Upper lobe of left lung (tissue), 6 donors: ENCODE measurements around the gene ECE1. TPM values are rescaled to one million over a fixed set of nuclear protein-coding genes. Genes with fewer than 3 reads are reported as not detected.

Experiments used
- ATAC-seq, 2 donors: fragments of 200-7000 bp; cut with Tn5 transposase; one replicate each; pipeline ENCODE4 v1.9.1; 2022; ENCODE audit warnings: mild to moderate bottlenecking in 2 of 2, moderate library complexity in 2 of 2; ENCODE audit not compliant: low FRiP score in 2 of 2
- DNase-seq, 2 donors: peaks; one replicate each; pipeline ENCODE4 v3.0.0-alpha.2; 2019 to 2020
- H3K27ac ChIP-seq, 4 donors: fragments of 200-600 bp; sonication (generic); one replicate each; pipeline ENCODE4 v1.5.1; 2016 to 2019
- H3K27me3 ChIP-seq, 4 donors: fragments of 200-600 bp; sonication (generic); one replicate each; pipeline ENCODE4 v1.5.1; 2017 to 2019
- H3K36me3 ChIP-seq, 4 donors: fragments of 200-600 bp; sonication (generic); one replicate each; pipeline ENCODE4 v1.5.1; 2016 to 2019
- H3K4me1 ChIP-seq, 4 donors: fragments of 200-600 bp; sonication (generic); one replicate each; pipeline ENCODE4 v1.5.1; 2018 to 2019
- H3K4me3 ChIP-seq, 4 donors: fragments of 200-600 bp; sonication (generic); one replicate each; pipeline ENCODE4 v1.5.1; 2017 to 2019; ENCODE audit warnings: mild to moderate bottlenecking in 2 of 4, moderate library complexity in 1 of 4
- H3K9me3 ChIP-seq, 4 donors: fragments of 200-600 bp; sonication (generic); one replicate each; pipeline ENCODE4 v1.5.1; 2018 to 2019
- CTCF ChIP-seq, 6 experiments: fragments of 450-650 bp in 4 of 6; fragments of 200-600 bp in 2 of 6; sonication (generic) in 2 of 6; IDR thresholded peaks; one replicate each; pipeline ENCODE4 v1.5.1; 2016 to 2019; ENCODE audit warnings: antibody characterized with exemption in 6 of 6
- EP300 ChIP-seq, 4 donors: sonication (generic); formaldehyde crosslinking; IDR thresholded peaks; one replicate each; pipeline ENCODE4 v1.5.1; 2017; ENCODE audit warnings: antibody characterized with exemption in 4 of 4, control low read depth in 2 of 4
- POLR2A ChIP-seq, 4 donors: fragments of 450-650 bp; IDR thresholded peaks; one replicate each; pipeline ENCODE4 v1.5.1; 2016 to 2017; ENCODE audit warnings: antibody characterized with exemption in 4 of 4, mild to moderate bottlenecking in 2 of 4
- POLR2AphosphoS5 ChIP-seq, 2 donors: sonication (generic); formaldehyde crosslinking; IDR thresholded peaks; one replicate each; pipeline ENCODE4 v1.5.1; 2017; ENCODE audit warnings: antibody characterized with exemption in 2 of 2
- WGBS, 2 donors: methylation state at CpG; one replicate each; pipeline ENCODE4 v1.1.5; 2017 to 2018; 5-methylcytosine and 5-hydroxymethylcytosine counted together
- total RNA-seq, 6 donors: library from RNA; depleted of rRNA in 4 of 6; stranded (reverse); fragments of >200 nt in 4 of 6; gene quantifications; one replicate each; pipeline versions ENCODE4 v1.1.0 to v1.2.1, GENCODE V29; 2016 to 2021
- donor health status: DM: no; HTN: no; CAD: no; lungs with moderate emphysema.
- donor health status: DM: no; HTN: yes; CAD: no; lungs with severe emphysema.

The ECE1 gene
- total RNA-seq, 6 donors from 2014 or later: 55.8 to 120 (median 74.8) TPM

DNA sequence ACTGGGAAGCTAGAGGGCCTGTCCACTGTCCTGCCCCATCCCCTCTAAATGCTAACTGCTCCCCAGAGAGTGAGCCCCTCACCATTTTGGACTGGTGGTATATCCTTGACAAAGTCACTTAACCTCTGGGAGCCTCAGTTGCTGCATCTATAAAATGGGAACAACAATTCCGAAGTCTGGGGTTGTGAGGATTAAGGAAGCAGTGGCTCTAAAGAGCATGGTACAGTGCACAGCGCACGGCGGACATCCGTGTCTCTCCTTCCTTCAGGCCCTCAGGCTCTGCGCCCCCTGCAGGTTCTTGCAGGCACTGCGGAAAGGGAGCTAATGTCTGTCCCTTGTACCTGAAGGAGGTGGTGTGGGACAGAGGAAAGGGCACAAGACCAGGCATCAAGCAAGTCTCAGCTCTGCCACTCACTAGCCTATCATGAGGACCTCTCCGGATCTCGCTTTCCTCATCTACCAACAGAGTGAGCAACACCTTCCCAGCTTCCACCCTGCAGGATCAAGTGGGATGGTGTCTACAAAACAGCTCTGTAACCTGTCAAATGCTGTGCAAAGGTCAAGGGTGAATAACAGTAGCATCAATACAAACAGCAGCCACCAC, 20.1 kb downstream of the ECE1 start:
- ATAC-seq: peak; percentile 78 to 81
- peak in 1 of 2 donors; percentile 70 for DNase-seq
- Histone ChIP-seq H3K4me1 (peaks cover 35 to 53% (median 40%) of the 10 kb centered on the region in 4 donors), H3K9me3 (no peaks in the 10 kb centered on the region), H3K4me3 (no peak overlapping the region), H3K27me3 (no peaks in the 10 kb centered on the region), H3K36me3 (peaks cover 4 to 62% (median 21%) of the 10 kb centered on the region in 4 donors), H3K27ac (no peak overlapping the region)
- 48 to 51% methylated on average over 9 of the region's 9 CpGs for WGBS, 2 donors
- TF ChIP-seq POLR2A (IDR thresholded peaks at IDR 0.05) (no peak), CTCF (IDR thresholded peaks at IDR 0.05) (peak; percentile 83 to 87 (median 85))

GRCh38 chr1:21269461-21270085, 20.7 kb downstream of the ECE1 start:
- Histone ChIP-seq H3K9me3 (no peaks in the 10 kb centered on the region), H3K4me1 (peaks cover 34 to 59% (median 46%) of the 10 kb centered on the region in 4 donors), H3K4me3 (no peak overlapping the region), H3K27ac (no peak overlapping the region), H3K27me3 (no peaks in the 10 kb centered on the region), H3K36me3 (peaks cover 4 to 62% (median 21%) of the 10 kb centered on the region in 4 donors)
- TF ChIP-seq EP300 (IDR thresholded peaks at IDR 0.05) (no peak), POLR2AphosphoS5 (IDR thresholded peaks at IDR 0.05) (no peak), POLR2A (IDR thresholded peaks at IDR 0.05) (no peak), CTCF (IDR thresholded peaks at IDR 0.05) (no peak)
- DNase-seq (no peak), ATAC-seq (no peak)
- WGBS, 2 donors: 79 to 90% methylated on average over 5 to 7 of the region's 7 CpGs

DNA sequence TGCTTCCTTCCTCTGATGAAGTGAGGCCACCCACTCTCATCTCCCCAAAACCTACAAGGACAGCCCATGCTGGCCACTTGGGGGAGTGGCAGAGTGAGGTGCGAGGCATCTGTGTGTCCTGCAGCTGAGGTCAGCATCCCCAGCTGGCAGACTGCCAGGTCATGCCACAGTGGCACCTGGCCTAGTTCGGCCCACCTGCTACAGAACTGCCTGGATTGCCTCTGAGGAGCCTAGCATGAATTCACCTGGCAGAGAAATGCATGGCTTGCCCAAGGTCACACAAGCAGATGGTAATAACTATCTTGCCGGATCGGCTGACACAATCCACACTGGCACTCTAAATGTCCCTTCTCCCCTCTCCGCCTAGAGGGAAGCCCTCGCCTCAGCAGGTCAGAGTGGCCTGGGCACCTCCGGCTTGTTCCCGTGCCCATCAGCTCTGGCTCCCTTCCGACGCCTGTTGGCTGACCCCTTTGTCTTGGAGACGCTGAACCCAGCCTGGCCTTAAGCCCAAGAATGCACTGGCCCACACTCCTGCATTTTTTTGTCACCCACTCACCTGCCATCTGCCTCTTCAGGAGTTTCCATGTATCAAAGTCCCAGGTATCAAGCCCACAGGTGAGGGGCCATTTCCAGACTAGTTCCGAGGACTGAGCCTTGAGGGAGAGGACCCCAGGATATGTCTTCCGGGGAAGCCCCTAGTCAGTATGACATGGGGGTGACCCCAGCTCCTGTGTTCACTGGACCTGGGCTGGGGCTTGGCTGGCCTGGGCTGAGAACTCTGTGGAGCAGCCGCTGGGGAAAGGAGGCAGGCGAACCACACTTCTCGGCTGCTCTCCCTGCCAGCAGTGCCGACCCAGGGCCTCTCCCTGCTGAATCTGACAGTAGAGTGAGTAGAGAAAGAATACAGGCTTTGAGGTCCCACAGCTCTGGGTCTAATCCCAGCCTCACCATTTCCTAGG, 21.7 kb downstream of the ECE1 start:
- Histone ChIP-seq H3K4me3 (no peak overlapping the region), H3K27me3 (no peaks in the 10 kb centered on the region), H3K27ac (peak overlapping the region in 3 of 4 donors; percentile 16 to 55 (median 36)), H3K4me1 (peaks cover 36 to 62% (median 53%) of the 10 kb centered on the region in 4 donors), H3K9me3 (no peaks in the 10 kb centered on the region), H3K36me3 (peaks cover 4 to 68% (median 21%) of the 10 kb centered on the region in 4 donors)
- ATAC-seq: peak in 1 of 2 donors; percentile 39
- WGBS, 2 donors: 53 to 64% methylated on average over 15 to 16 of the region's 17 CpGs
- no peak for DNase-seq
- TF ChIP-seq POLR2A (IDR thresholded peaks at IDR 0.05) (no peak), CTCF (IDR thresholded peaks at IDR 0.05) (peak in 1 of 6 experiments; percentile 9)

DNA sequence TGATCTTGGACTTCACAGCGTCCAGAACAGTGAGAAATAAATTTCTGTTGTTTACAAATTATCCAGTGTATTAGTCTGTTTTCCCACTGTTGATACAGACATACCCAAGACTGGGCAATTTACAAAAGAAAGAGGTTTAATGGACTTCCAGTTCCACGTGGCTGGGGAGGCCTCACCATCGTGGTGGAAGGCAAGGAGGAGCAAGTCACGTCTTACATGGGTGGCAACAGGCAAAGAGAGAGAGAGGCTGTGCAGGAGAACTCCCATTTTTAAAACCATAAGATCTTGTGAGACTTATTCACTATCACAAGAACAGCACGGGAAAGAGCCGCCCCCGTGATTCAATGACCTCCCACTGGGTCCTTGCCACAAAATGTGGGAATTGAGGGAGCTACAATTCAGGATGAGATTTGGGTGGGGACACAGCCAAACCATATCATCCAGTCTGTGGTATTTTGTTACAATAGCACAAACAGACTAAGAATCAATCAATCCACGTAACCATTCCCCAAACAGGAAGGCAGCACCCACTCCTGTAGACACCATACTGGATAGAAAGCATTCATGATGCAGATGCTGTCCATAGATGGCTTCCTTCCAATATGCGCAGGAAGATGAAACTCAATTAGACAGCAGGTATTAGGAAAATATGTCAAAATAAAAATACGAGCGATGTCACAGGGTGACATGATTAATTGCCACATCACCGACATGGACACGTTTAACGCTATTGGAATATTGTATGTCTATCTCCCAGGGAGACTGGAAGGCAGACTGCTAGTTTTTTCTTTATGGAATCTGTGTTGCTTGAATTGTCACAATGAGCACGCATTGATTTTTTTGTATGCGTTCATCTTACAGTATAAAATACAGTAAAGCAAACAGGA, 22.8 kb downstream of the ECE1 start:
- Histone ChIP-seq H3K9me3 (no peaks in the 10 kb centered on the region), H3K27me3 (no peaks in the 10 kb centered on the region), H3K36me3 (peaks cover under 1 to 63% (median 18%) of the 10 kb centered on the region in 4 donors), H3K4me1 (peaks cover 46 to 73% (median 64%) of the 10 kb centered on the region in 4 donors), H3K4me3 (no peak overlapping the region), H3K27ac (peak overlapping the region in 2 of 4 donors; percentile 68 to 79)
- no peak for TF ChIP-seq POLR2A (IDR thresholded peaks at IDR 0.05)
- TF ChIP-seq EP300 (IDR thresholded peaks at IDR 0.05): no peak
- TF ChIP-seq CTCF (IDR thresholded peaks at IDR 0.05): no peak
- no peak for TF ChIP-seq POLR2AphosphoS5 (IDR thresholded peaks at IDR 0.05)
- no peak for ATAC-seq
- 83 to 84% methylated on average over 16 of the region's 16 CpGs for WGBS, 2 donors
- no peak for DNase-seq
